HepG2 (cell line): ENCODE results near the gene ADAMTS17. TPM values are rescaled to one million over a fixed set of nuclear protein-coding genes. Genes with fewer than 3 reads are reported as not detected.

Experiments used
- ATAC-seq: fragments of 200-7000 bp; cut with Tn5 transposase; 3 replicates; pipeline ENCODE4 v1.9.1; 2020; ENCODE audit warnings: mild to moderate bottlenecking, moderate library complexity
- BruUV-seq: library from RNA; stranded (reverse); fragments of 400-500 nt; replicated peaks from 2 replicates; lab custom pipeline; 2021; lab: Mats Ljungman, UMichigan
- CTCF ChIA-PET: fragments of 300-600 bp; formaldehyde crosslinking; extraction: SDS; loops from one replicate; lab custom pipeline; 2021; ENCODE audit warnings: low total read pairs, inconsistent platforms, low intra/inter-chr PET ratio; lab: Yijun Ruan, JAX
- POLR2A ChIA-PET: fragments of 350-600 bp; sonication (Branson Sonifier 250); formaldehyde crosslinking; loops from one replicate; lab custom pipeline; 2020; ENCODE audit warnings: antibody characterized with exemption, inconsistent platforms; lab: Yijun Ruan, JAX
- DNase-seq: peaks from one replicate; pipeline ENCODE4 v3.0.0-alpha.2; 2015; ENCODE audit warnings: low spot score
- FAIRE-seq: peaks from 3 replicates; lab custom pipeline; 2011; peaks lifted over from hg19 to GRCh38; lab: Jason Lieb, UNC
- H2AFZ ChIP-seq: one replicate; pipeline ENCODE4 v1.6.1; 2011; ENCODE audit warnings: low read length, inconsistent platforms
- H3K27ac ChIP-seq: fragments of 300-600 bp; 3 replicates; pipeline ENCODE4 v1.8.0; 2011; ENCODE audit warnings: mixed run types, mild to moderate bottlenecking, mixed read lengths, low read length, inconsistent platforms; ENCODE audit not compliant: insufficient read depth; ENCODE audit errors: extremely low read length
- H3K27me3 ChIP-seq, 2 experiments: fragments of 200-600 bp in 1 of 2; 2 replicates in 1 of 2; 3 replicates in 1 of 2; pipeline versions ENCODE4 v1.6.0 to v1.8.0; 2011; ENCODE audit warnings: low read length in 2 of 2, mild to moderate bottlenecking in 2 of 2, moderate library complexity in 2 of 2, inconsistent platforms in 1 of 2; ENCODE audit not compliant: insufficient read depth in 2 of 2, control insufficient read depth in 1 of 2
- H3K36me3 ChIP-seq, 2 experiments: fragments of 200-600 bp in 1 of 2; replicated peaks in 1 of 2; 2 replicates in 1 of 2; 3 replicates in 1 of 2; pipeline versions ENCODE4 v1.5.1 to v1.8.0; 2011; ENCODE audit warnings: low read length in 2 of 2, inconsistent platforms in 1 of 2; ENCODE audit not compliant: insufficient read depth in 2 of 2, control insufficient read depth in 1 of 2
- H3K4me1 ChIP-seq: 2 replicates; pipeline ENCODE4 v1.5.1; 2012; ENCODE audit warnings: low read length, inconsistent platforms; ENCODE audit not compliant: insufficient read depth
- H3K4me2 ChIP-seq: 2 replicates; pipeline ENCODE4 v1.6.0; 2011; ENCODE audit warnings: low read depth, low read length, inconsistent platforms
- H3K4me3 ChIP-seq, 3 experiments: fragments of 200-600 bp in 1 of 3; sonication (generic), shearing (Covaris generic) in 1 of 3; replicated peaks in 1 of 3; 2 replicates each; pipeline ENCODE4 v1.5.1; 2011 to 2016; ENCODE audit warnings: low read length in 3 of 3, inconsistent platforms in 2 of 3, low read depth in 2 of 3, mild to moderate bottlenecking in 2 of 3, control low read depth in 1 of 3, mixed read lengths in 1 of 3; ENCODE audit not compliant: insufficient read depth in 1 of 3
- H3K79me2 ChIP-seq: one replicate; pipeline ENCODE4 v1.6.1; 2011; ENCODE audit warnings: low read length, inconsistent platforms; ENCODE audit not compliant: insufficient read depth
- H3K9ac ChIP-seq: 2 replicates; pipeline ENCODE4 v1.6.0; 2011; ENCODE audit warnings: mild to moderate bottlenecking, low read depth, low read length, inconsistent platforms; ENCODE audit not compliant: insufficient read depth
- H3K9me3 ChIP-seq: 2 replicates; pipeline ENCODE4 v1.5.1; 2012; ENCODE audit warnings: mild to moderate bottlenecking, low read length
- H4K20me1 ChIP-seq: 2 replicates; pipeline ENCODE4 v1.6.0; 2011; ENCODE audit warnings: inconsistent platforms, mild to moderate bottlenecking, low read length, moderate library complexity; ENCODE audit not compliant: insufficient read depth
- ARHGAP35 ChIP-seq: sonication (generic); formaldehyde crosslinking; IDR thresholded peaks from 2 replicates; pipeline ENCODE4 v1.9.0; 2022; ENCODE audit warnings: mild to moderate bottlenecking, inconsistent platforms, moderate library complexity, missing genetic modification reagents, borderline replicate concordance
- ATF7 ChIP-seq, 2 experiments: fragments of 450-650 bp in 1 of 2; sonication (generic) in 1 of 2; formaldehyde crosslinking in 1 of 2; IDR thresholded peaks; 2 replicates each; pipeline versions ENCODE4 v1.4.0 to v1.6.1; 2016 to 2020; ENCODE audit warnings: antibody characterized with exemption in 1 of 2, mild to moderate bottlenecking in 1 of 2, missing genetic modification reagents in 1 of 2
- CREM ChIP-seq, 2 experiments: sonication (generic) in 1 of 2; formaldehyde crosslinking in 1 of 2; IDR thresholded peaks; 2 replicates each; pipeline versions ENCODE4 v1.4.0 to v1.6.1; 2016 to 2020; ENCODE audit warnings: antibody characterized with exemption in 1 of 2, mild to moderate bottlenecking in 1 of 2, missing genetic modification reagents in 1 of 2
- FOXJ3 ChIP-seq: sonication (generic); formaldehyde crosslinking; IDR thresholded peaks from 2 replicates; pipeline ENCODE4 v1.4.0; 2020; ENCODE audit warnings: missing genetic modification reagents, mild to moderate bottlenecking, borderline replicate concordance
- NCOA1 ChIP-seq: sonication (generic); formaldehyde crosslinking; IDR thresholded peaks from 2 replicates; pipeline ENCODE4 v1.9.0; 2021; ENCODE audit warnings: missing genetic modification reagents
- NFE2L1 ChIP-seq: sonication (generic); formaldehyde crosslinking; IDR thresholded peaks from 2 replicates; pipeline ENCODE4 v1.4.0; 2020; ENCODE audit warnings: missing genetic modification reagents, mild to moderate bottlenecking, borderline replicate concordance
- ZBTB2 ChIP-seq: sonication (generic); formaldehyde crosslinking; IDR thresholded peaks from 2 replicates; pipeline ENCODE4 v1.8.0; 2022; ENCODE audit warnings: low read depth, missing genetic modification reagents
- ZBTB46 ChIP-seq: sonication (generic); formaldehyde crosslinking; IDR thresholded peaks from 2 replicates; pipeline ENCODE4 v1.4.0; 2020; ENCODE audit warnings: mild to moderate bottlenecking, missing genetic modification reagents, borderline replicate concordance
- ZNF180 ChIP-seq: sonication (generic); formaldehyde crosslinking; IDR thresholded peaks from 2 replicates; pipeline ENCODE4 v1.4.0; 2020; ENCODE audit warnings: low read depth, missing genetic modification reagents, borderline replicate concordance
- ZNF207 ChIP-seq: fragments of 450-650 bp; IDR thresholded peaks from 2 replicates; pipeline ENCODE4 v1.6.1; 2016; ENCODE audit warnings: antibody characterized with exemption, borderline replicate concordance
- ZNF460 ChIP-seq: sonication (generic); formaldehyde crosslinking; IDR thresholded peaks from 2 replicates; pipeline ENCODE4 v1.5.1; 2020; ENCODE audit warnings: missing genetic modification reagents, mild to moderate bottlenecking, borderline replicate concordance
- ZNF644 ChIP-seq: IDR thresholded peaks from 2 replicates; pipeline ENCODE4 v1.6.1; 2016; ENCODE audit warnings: low read depth
- WGBS: methylation state at CpG from one replicate; pipeline ENCODE4 v1.1.6; 2017; ENCODE audit warnings: low lambda C conversion rate; 5-methylcytosine and 5-hydroxymethylcytosine counted together
- in situ Hi-C: cut with HindIII; loops from 2 replicates; pipeline ENCODE4 v1.10.0; 2017; ENCODE audit warnings: low pct_unique_long_range_greater_than_20kb; ENCODE audit not compliant: extremely low pct_ligation_motif_present
- intact Hi-C: fragments of 100-400 bp; cut with micrococcal nuclease; formaldehyde crosslinking; loops from one replicate; pipeline ENCODE4 v1.10.0; 2022; ENCODE audit not compliant: unreplicated experiment
- polyA plus RNA-seq, 8 experiments: library from polyadenylated mRNA; depleted of rRNA in 3 of 8; stranded (reverse) in 7 of 8; unstranded in 1 of 8; fragments of >200 nt; fragmentation: Illumina TruSeq in 4 of 8; extraction: Trizol in 4 of 8; gene quantifications; 2 replicates each; pipeline versions ENCODE4 v1.2.1 to v1.2.3, GENCODE V29; 2011 to 2016; ENCODE audit warnings: low read depth in 4 of 8, missing spikeins in 1 of 8, mixed read lengths in 1 of 8; ENCODE audit not compliant: insufficient read depth in 1 of 8
- total RNA-seq, 5 experiments: library from RNA; depleted of rRNA; stranded (reverse); fragments of >200 nt; fragmentation: Illumina TruSeq; extraction: Trizol; gene quantifications; 2 replicates each; pipeline ENCODE4 v1.2.3, GENCODE V29; 2016; ENCODE audit warnings: low read depth in 1 of 5
- TF ChIP-seq, protein P1 (sequence below): sonication (generic); formaldehyde crosslinking; IDR thresholded peaks from 2 replicates; pipeline ENCODE4 v1.4.0; 2020; ENCODE audit warnings: missing genetic modification reagents, mild to moderate bottlenecking, borderline replicate concordance
- TF ChIP-seq, protein P2 (sequence below): sonication (generic); formaldehyde crosslinking; IDR thresholded peaks from 2 replicates; pipeline ENCODE4 v1.8.1; 2023; ENCODE audit warnings: mild to moderate bottlenecking, inconsistent platforms, moderate library complexity, missing genetic modification reagents, borderline replicate concordance

ADAMTS17 gene
- total and polyA plus RNA-seq, 2 of the 13 experiments (the other 11 are each of a cell fraction or from before 2014, with no cell fraction given), result 0.02 to 0.04 TPM

GRCh38 chr15:100186366-100186765, 155.4 kb downstream of the ADAMTS17 start:
- intact Hi-C loops, result no loop called here
- CTCF ChIA-PET, result no interaction called here
- no TSS peak for BruUV-seq

More at GRCh38 chr15:100186366-100186765, 155.4 kb downstream of the ADAMTS17 start:
- POLR2A ChIA-PET, result no interaction called here
- ATAC-seq (no peak), FAIRE-seq (no peak), DNase-seq (no peak)
- Histone ChIP-seq H3K79me2 (no peaks in the 10 kb centered on the region), H4K20me1 (no peaks in the 10 kb centered on the region), H3K4me1 (peaks cover 10% of the 10 kb centered on the region; the same call in 1 of the 2 replicates), H3K9me3 (no peaks in the 10 kb centered on the region), H3K4me3 (no peak overlapping the region), H3K27me3 (peaks cover 0 to 1% of the 10 kb centered on the region in 2 experiments; a peak in 3 of 5 replicates), H3K36me3 (no peaks in the 10 kb centered on the region), H3K4me2 (no peak overlapping the region), H2AFZ (no peak overlapping the region), H3K9ac (no peak overlapping the region), H3K27ac (no peak overlapping the region)
- TF ChIP-seq CREM (IDR thresholded peaks at IDR 0.05) (no peak), CREM (CRISPR knock-in tag; IDR thresholded peaks at IDR 0.05) (no peak), ZBTB46 (CRISPR knock-in tag) (no peak), ARHGAP35 (CRISPR knock-in tag) (no peak), ZNF207 (no peak), NFE2L1 (CRISPR knock-in tag) (no peak), ZNF180 (CRISPR knock-in tag) (no peak), ZNF460 (CRISPR knock-in tag) (no peak), FOXJ3 (no peak), ZNF644 (CRISPR knock-in tag) (no peak), NCOA1 (CRISPR knock-in tag) (no peak), ATF7 (IDR thresholded peaks at IDR 0.05) (no peak), ATF7 (CRISPR knock-in tag; IDR thresholded peaks at IDR 0.05) (no peak), ZBTB2 (no peak)
- TF ChIP-seq, protein P1, sequence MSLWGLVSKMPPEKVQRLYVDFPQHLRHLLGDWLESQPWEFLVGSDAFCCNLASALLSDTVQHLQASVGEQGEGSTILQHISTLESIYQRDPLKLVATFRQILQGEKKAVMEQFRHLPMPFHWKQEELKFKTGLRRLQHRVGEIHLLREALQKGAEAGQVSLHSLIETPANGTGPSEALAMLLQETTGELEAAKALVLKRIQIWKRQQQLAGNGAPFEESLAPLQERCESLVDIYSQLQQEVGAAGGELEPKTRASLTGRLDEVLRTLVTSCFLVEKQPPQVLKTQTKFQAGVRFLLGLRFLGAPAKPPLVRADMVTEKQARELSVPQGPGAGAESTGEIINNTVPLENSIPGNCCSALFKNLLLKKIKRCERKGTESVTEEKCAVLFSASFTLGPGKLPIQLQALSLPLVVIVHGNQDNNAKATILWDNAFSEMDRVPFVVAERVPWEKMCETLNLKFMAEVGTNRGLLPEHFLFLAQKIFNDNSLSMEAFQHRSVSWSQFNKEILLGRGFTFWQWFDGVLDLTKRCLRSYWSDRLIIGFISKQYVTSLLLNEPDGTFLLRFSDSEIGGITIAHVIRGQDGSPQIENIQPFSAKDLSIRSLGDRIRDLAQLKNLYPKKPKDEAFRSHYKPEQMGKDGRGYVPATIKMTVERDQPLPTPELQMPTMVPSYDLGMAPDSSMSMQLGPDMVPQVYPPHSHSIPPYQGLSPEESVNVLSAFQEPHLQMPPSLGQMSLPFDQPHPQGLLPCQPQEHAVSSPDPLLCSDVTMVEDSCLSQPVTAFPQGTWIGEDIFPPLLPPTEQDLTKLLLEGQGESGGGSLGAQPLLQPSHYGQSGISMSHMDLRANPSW, result no peak
- TF ChIP-seq, protein P2, sequence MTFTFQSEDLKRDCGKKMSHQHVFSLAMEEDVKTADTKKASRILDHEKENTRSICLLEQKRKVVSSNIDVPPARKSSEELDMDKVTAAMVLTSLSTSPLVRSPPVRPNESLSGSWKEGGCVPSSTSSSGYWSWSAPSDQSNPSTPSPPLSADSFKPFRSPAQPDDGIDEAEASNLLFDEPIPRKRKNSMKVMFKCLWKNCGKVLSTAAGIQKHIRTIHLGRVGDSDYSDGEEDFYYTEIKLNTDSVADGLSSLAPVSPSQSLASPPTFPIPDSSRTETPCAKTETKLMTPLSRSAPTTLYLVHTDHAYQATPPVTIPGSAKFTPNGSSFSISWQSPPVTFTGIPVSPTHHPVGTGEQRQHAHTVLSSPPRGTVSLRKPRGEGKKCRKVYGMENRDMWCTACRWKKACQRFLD (CRISPR knock-in tag), result no peak
- 72% methylated on average over 5 of the region's 5 CpGs for WGBS
- in situ Hi-C loops, result no loop called here
